AG04449 (cell line): ENCODE data around the gene FARP2.

Source experiments
- CTCF ChIA-PET: fragments of 350-600 bp; formaldehyde crosslinking; extraction: SDS; loops from one replicate; lab custom pipeline; 2021; ENCODE audit warnings: antibody characterized with exemption; lab: Yijun Ruan, JAX
- POLR2A ChIA-PET: fragments of 400-600, 350-600 bp; formaldehyde crosslinking; extraction: SDS; loops from one replicate; lab custom pipeline; 2020; ENCODE audit warnings: antibody characterized with exemption, inconsistent platforms; lab: Yijun Ruan, JAX
- DNase-seq: peaks from one replicate; pipeline ENCODE4 v3.0.0-alpha.2; 2010; ENCODE audit warnings: low read depth, low spot score
- H3K4me3 ChIP-seq: 2 replicates; pipeline ENCODE4 v1.5.1; 2011; ENCODE audit warnings: low read depth, mild to moderate bottlenecking, control low read depth, low read length
- CTCF ChIP-seq: IDR thresholded peaks from one replicate; pipeline ENCODE4 v1.5.1; 2011; ENCODE audit warnings: mild to moderate bottlenecking, moderate library complexity, low read length, control low read depth, inconsistent platforms; ENCODE audit not compliant: insufficient read depth; ENCODE audit errors: missing control alignments

The FARP2 gene

GRCh38 chr2:241475267-241475666, 119.2 kb downstream of the FARP2 start:
- ChIA-PET POLR2A (no interaction called here), CTCF (no interaction called here)
- no peak for TF ChIP-seq CTCF
- DNase-seq: no peak
- H3K4me3 ChIP-seq: no peak overlapping the region

GRCh38 chr2:241478166-241478565, 122.1 kb downstream of the FARP2 start:
- no peak for TF ChIP-seq CTCF
- ChIA-PET POLR2A (no interaction called here), CTCF (no interaction called here)
- no peak overlapping the region for H3K4me3 ChIP-seq
- no peak for DNase-seq

GRCh38 chr2:241479026-241479898, 123.2 kb downstream of the FARP2 start:
- ChIA-PET CTCF (interaction anchor here (1.8 kb wide), 1 partner anchor 25 kb away, joined by 5 read pairs; no protein-coding TSS in a partner anchor), POLR2A (no interaction called here)
- no peak for TF ChIP-seq CTCF
- DNase-seq: no peak
- no peak overlapping the region for H3K4me3 ChIP-seq

- no peak for DNase-seq
- POLR2A ChIA-PET: no interaction called here
- H3K4me3 ChIP-seq: no peak overlapping the region
- TF ChIP-seq CTCF: no peak
- CTCF ChIA-PET: no interaction called here
Measured at GRCh38 chr2:241481687-241482086, 125.6 kb downstream of the FARP2 start.

- no peak for DNase-seq
- TF ChIP-seq CTCF: no peak
- H3K4me3 ChIP-seq: no peak overlapping the region
- ChIA-PET POLR2A (no interaction called here), CTCF (no interaction called here)
Measured at GRCh38 chr2:241482126-241482955, 126.3 kb downstream of the FARP2 start.

GRCh38 chr2:241483305-241483704, 127.2 kb downstream of the FARP2 start:
- TF ChIP-seq CTCF: no peak
- ChIA-PET POLR2A (no interaction called here), CTCF (no interaction called here)
- DNase-seq: no peak
- no peak overlapping the region for H3K4me3 ChIP-seq
